Neural cell (in vitro differentiated cells): Measurements from ENCODE around the gene TLCD2. TPM values are rescaled to one million over a fixed set of nuclear protein-coding genes. Genes with fewer than 3 reads are reported as not detected.

Experiments used
- H2AFZ ChIP-seq: fragments of 200-600, 300-800 bp; sonication (generic), shearing (Covaris generic); 2 replicates; pipeline ENCODE4 v1.6.0; 2014; ENCODE audit warnings: low read depth, mild to moderate bottlenecking, antibody characterized with exemption, low read length, moderate library complexity
- H3F3A ChIP-seq: fragments of 200-600 bp; shearing (Covaris generic); 2 replicates; pipeline ENCODE4 v1.6.1; 2016; ENCODE audit warnings: mild to moderate bottlenecking, moderate library complexity, mixed read lengths, antibody characterized with exemption, low read length; ENCODE audit not compliant: insufficient read depth, poor library complexity, severe bottlenecking
- H3K27ac ChIP-seq: fragments of 200-600, 300-800 bp; sonication (generic), shearing (Covaris generic); 2 replicates; pipeline ENCODE4 v1.5.1; 2014; ENCODE audit warnings: mild to moderate bottlenecking, low read length, moderate library complexity
- H3K27me3 ChIP-seq: fragments of 300-800, 200-600 bp; sonication (generic), shearing (Covaris generic); 2 replicates; pipeline ENCODE4 v1.6.0; 2014; ENCODE audit warnings: mild to moderate bottlenecking, low read depth, low read length, moderate library complexity; ENCODE audit not compliant: insufficient read depth
- H3K36me3 ChIP-seq: fragments of 300-800, 200-600 bp; sonication (generic), shearing (Covaris generic); 2 replicates; pipeline ENCODE4 v1.5.1; 2014; ENCODE audit warnings: mild to moderate bottlenecking, antibody characterized with exemption, low read length, moderate library complexity; ENCODE audit not compliant: insufficient read depth
- H3K4me2 ChIP-seq: fragments of 300-800, 200-600 bp; sonication (generic), shearing (Covaris generic); 2 replicates; pipeline ENCODE4 v1.6.0; 2014; ENCODE audit warnings: mild to moderate bottlenecking, low read length
- H3K4me3 ChIP-seq: fragments of 300-800, 200-600 bp; sonication (generic), shearing (Covaris generic); 2 replicates; pipeline ENCODE4 v1.5.1; 2014; ENCODE audit warnings: mild to moderate bottlenecking, low read length, moderate library complexity
- H3K79me2 ChIP-seq: fragments of 200-600 bp; shearing (Covaris generic); replicated peaks from 2 replicates; pipeline ENCODE4 v1.6.0; 2014; ENCODE audit warnings: mild to moderate bottlenecking, low read length, moderate library complexity; ENCODE audit not compliant: insufficient read depth
- H3K9ac ChIP-seq: fragments of 300-800, 200-600 bp; sonication (generic), shearing (Covaris generic); 2 replicates; pipeline ENCODE4 v1.6.1; 2016; ENCODE audit warnings: mild to moderate bottlenecking, low read length, mixed read lengths
- H3K9me2 ChIP-seq: fragments of 200-600 bp; shearing (Covaris generic); 2 replicates; pipeline ENCODE4 v1.6.1; 2016; ENCODE audit warnings: mild to moderate bottlenecking, low read length, mixed read lengths; ENCODE audit not compliant: insufficient read depth
- H3K9me3 ChIP-seq: fragments of 200-600, 300-800 bp; sonication (generic), shearing (Covaris generic); 2 replicates; pipeline ENCODE4 v1.6.1; 2016; ENCODE audit warnings: mild to moderate bottlenecking, mixed run types, low read length, moderate library complexity, mixed read lengths
- H4K20me1 ChIP-seq: fragments of 200-600 bp; shearing (Covaris generic); 2 replicates; pipeline ENCODE4 v1.6.1; 2016; ENCODE audit warnings: mild to moderate bottlenecking, mixed run types; ENCODE audit not compliant: insufficient read depth
- CTCF ChIP-seq: fragments of 450-650 bp; IDR thresholded peaks from 2 replicates; pipeline ENCODE4 v1.5.1; 2014; ENCODE audit warnings: antibody characterized with exemption, mild to moderate bottlenecking, moderate library complexity; ENCODE audit not compliant: poor library complexity, severe bottlenecking
- EP300 ChIP-seq: fragments of 450-650 bp; conservative IDR thresholded peaks from 2 replicates; pipeline ENCODE4 v1.6.1; 2014; ENCODE audit warnings: antibody characterized with exemption, mild to moderate bottlenecking, moderate library complexity; ENCODE audit not compliant: poor library complexity, severe bottlenecking
- EZH2 ChIP-seq: fragments of 200-600, 300-800 bp; shearing (Covaris generic), sonication (generic); IDR thresholded peaks from 2 replicates; pipeline ENCODE4 v1.6.1; 2014; ENCODE audit warnings: antibody characterized with exemption, low read length, borderline replicate concordance, mild to moderate bottlenecking; ENCODE audit not compliant: insufficient read depth, poor library complexity, severe bottlenecking
- MXI1 ChIP-seq: fragments of 450-650 bp; conservative IDR thresholded peaks from 2 replicates; pipeline ENCODE4 v1.6.1; 2014; ENCODE audit warnings: antibody characterized with exemption, mild to moderate bottlenecking; ENCODE audit not compliant: poor library complexity, severe bottlenecking
- POLR2AphosphoS5 ChIP-seq: IDR thresholded peaks from 2 replicates; pipeline ENCODE4 v1.6.1; 2012
- RAD21 ChIP-seq: fragments of 450-650 bp; conservative IDR thresholded peaks from 2 replicates; pipeline ENCODE4 v1.6.1; 2014; ENCODE audit warnings: antibody characterized with exemption, mild to moderate bottlenecking, moderate library complexity
- REST ChIP-seq: IDR thresholded peaks from 2 replicates; pipeline ENCODE4 v1.6.1; 2012; ENCODE audit warnings: borderline replicate concordance
- SMC3 ChIP-seq: fragments of 450-650 bp; conservative IDR thresholded peaks from 2 replicates; pipeline ENCODE4 v1.6.1; 2014; ENCODE audit warnings: antibody characterized with exemption, mild to moderate bottlenecking, moderate library complexity; ENCODE audit not compliant: poor library complexity
- TAF1 ChIP-seq: IDR thresholded peaks from 2 replicates; pipeline ENCODE4 v1.6.1; 2012; ENCODE audit warnings: low read depth
- polyA plus RNA-seq: library from polyadenylated mRNA; depleted of rRNA; stranded (reverse); fragments of >200 nt; gene quantifications from 2 replicates; pipeline ENCODE4 v1.2.3, GENCODE V29; 2014

The TLCD2 gene
- polyA plus RNA-seq, 1 donor from 2014 or later: 0.14 TPM

GRCh38 chr17:1713160-1713877 lies 3.1 kb upstream of the TLCD2 start:
- H3K27me3 ChIP-seq: peaks cover 24% of the 10 kb centered on the region
- no peak overlapping the region for H3K4me3 ChIP-seq
- no peaks in the 10 kb centered on the region for H4K20me1 ChIP-seq
- H2AFZ ChIP-seq: no peak overlapping the region
- no peak overlapping the region for H3K27ac ChIP-seq
- H3K9me3 ChIP-seq: no peaks in the 10 kb centered on the region
- no peaks in the 10 kb centered on the region for H3K36me3 ChIP-seq
- H3K9me2 ChIP-seq: no peaks in the 10 kb centered on the region
- H3K79me2 ChIP-seq: peaks cover 4% of the 10 kb centered on the region
- no peak overlapping the region for H3K4me2 ChIP-seq
- H3K9ac ChIP-seq: no peak overlapping the region
- TF ChIP-seq RAD21 (no peak), EP300 (no peak), REST (no peak), CTCF (no peak), POLR2AphosphoS5 (no peak), MXI1 (no peak), SMC3 (no peak), EZH2 (no peak), TAF1 (no peak)
- peaks cover 4% of the 10 kb centered on the region for H3F3A ChIP-seq

GRCh38 chr17:1712271-1712670 lies 2.1 kb upstream of the TLCD2 start:
- H3K27ac ChIP-seq: no peak overlapping the region
- no peak overlapping the region for H3K4me3 ChIP-seq

More at GRCh38 chr17:1712271-1712670, 2.1 kb upstream of the TLCD2 start:
- no peaks in the 10 kb centered on the region for H3K9me3 ChIP-seq
- H3K36me3 ChIP-seq: no peaks in the 10 kb centered on the region
- H3K9ac ChIP-seq: no peak overlapping the region
- H3K79me2 ChIP-seq: peaks cover 4% of the 10 kb centered on the region
- H3K4me2 ChIP-seq: no peak overlapping the region
- H2AFZ ChIP-seq: no peak overlapping the region
- H3K9me2 ChIP-seq: no peaks in the 10 kb centered on the region
- H4K20me1 ChIP-seq: no peaks in the 10 kb centered on the region
- no peaks in the 10 kb centered on the region for H3F3A ChIP-seq
- peaks cover 24% of the 10 kb centered on the region for H3K27me3 ChIP-seq
- TF ChIP-seq SMC3 (no peak), CTCF (no peak), RAD21 (no peak), POLR2AphosphoS5 (no peak), EZH2 (no peak), EP300 (no peak), TAF1 (no peak), REST (no peak), MXI1 (no peak)
